Natural killer cell (primary cell): ENCODE results near the gene C2CD3. TPM values are rescaled to one million over a fixed set of nuclear protein-coding genes. Genes with fewer than 3 reads are reported as not detected.
A peak's percentile ranks its signal among the peaks of the same experiment; 100 is the strongest.

Experiments used
- ATAC-seq, 3 donors: fragments of 150-1000 bp in 2 of 3; fragments of 200-7000 bp in 1 of 3; cut with Tn5 transposase; 1 replicate in 1 of 3; 2 replicates in 2 of 3; pipeline ENCODE4 v1.10.0; 2021; ENCODE audit warnings: mild to moderate bottlenecking in 2 of 3, moderate library complexity in 2 of 3
- DNase-seq, 2 donors: peaks; one replicate each; pipeline versions ENCODE4 v3.0.0 to v3.0.0-alpha.2; 2013 to 2021; ENCODE audit warnings: mixed read lengths in 1 of 2
- H3K27ac ChIP-seq: one replicate; pipeline ENCODE4 v1.5.1; 2013; ENCODE audit warnings: mild to moderate bottlenecking, low read length
- H3K27me3 ChIP-seq: one replicate; pipeline ENCODE4 v1.6.1; 2013; ENCODE audit warnings: low read length; ENCODE audit not compliant: control insufficient read depth, insufficient read depth
- H3K36me3 ChIP-seq: one replicate; pipeline ENCODE4 v1.6.1; 2013; ENCODE audit warnings: low read length; ENCODE audit not compliant: control insufficient read depth, insufficient read depth
- H3K4me1 ChIP-seq: one replicate; pipeline ENCODE4 v1.6.1; 2013; ENCODE audit warnings: low read length; ENCODE audit not compliant: control insufficient read depth, insufficient read depth
- H3K4me3 ChIP-seq: one replicate; pipeline ENCODE4 v1.5.1; 2013; ENCODE audit warnings: low read length
- H3K9me3 ChIP-seq: one replicate; pipeline ENCODE4 v1.6.1; 2013; ENCODE audit warnings: low read length; ENCODE audit not compliant: control insufficient read depth, insufficient read depth
- H3K27ac Mint-ChIP-seq, 2 donors: one replicate each; pipeline ENCODE4 v1.8.0; 2022; ENCODE audit warnings: mild to moderate bottlenecking in 2 of 2, mixed read lengths in 2 of 2, moderate library complexity in 1 of 2
- H3K27me3 Mint-ChIP-seq, 2 donors: one replicate each; pipeline ENCODE4 v1.8.0; 2022; ENCODE audit warnings: low read depth in 2 of 2, mixed read lengths in 2 of 2
- H3K36me3 Mint-ChIP-seq: one replicate; pipeline ENCODE4 v1.8.0; 2022; ENCODE audit warnings: mixed read lengths
- H3K4me1 Mint-ChIP-seq, 2 donors: one replicate each; pipeline ENCODE4 v1.8.0; 2022; ENCODE audit warnings: mixed read lengths in 2 of 2
- H3K4me3 Mint-ChIP-seq: one replicate; pipeline ENCODE4 v1.8.0; 2022; ENCODE audit warnings: mild to moderate bottlenecking, moderate library complexity, mixed read lengths
- H3K9me3 Mint-ChIP-seq, 2 donors: one replicate each; pipeline ENCODE4 v1.8.0; 2022; ENCODE audit warnings: mixed read lengths in 2 of 2
- WGBS: methylation state at CpG from one replicate; pipeline ENCODE4 v1.1.7; 2013; ENCODE audit warnings: missing lambda C conversion rate; ENCODE audit not compliant: insufficient coverage; 5-methylcytosine and 5-hydroxymethylcytosine counted together
- intact Hi-C: fragments of 100-400 bp; cut with micrococcal nuclease; formaldehyde crosslinking; loops from one replicate; pipeline ENCODE4 v1.14.2; 2022
- total RNA-seq, 4 donors: library from RNA; stranded (reverse); fragments of 120-200 nt in 1 of 4; gene quantifications; one replicate each; pipeline versions ENCODE4 v1.2.3 to v1.2.4, GENCODE V29; 2013 to 2022
- TF ChIP-seq, protein P1 (sequence below): fragments of 200-600 bp; IDR thresholded peaks from one replicate; pipeline ENCODE4 v1.8.0; 2022; ENCODE audit warnings: antibody characterized with exemption

C2CD3 gene
- total RNA-seq, 3 donors from 2014 or later (not counting 1 experiment from before 2014, with no cell fraction given): 55.0 to 67.6 (median 58.1) TPM

DNA sequence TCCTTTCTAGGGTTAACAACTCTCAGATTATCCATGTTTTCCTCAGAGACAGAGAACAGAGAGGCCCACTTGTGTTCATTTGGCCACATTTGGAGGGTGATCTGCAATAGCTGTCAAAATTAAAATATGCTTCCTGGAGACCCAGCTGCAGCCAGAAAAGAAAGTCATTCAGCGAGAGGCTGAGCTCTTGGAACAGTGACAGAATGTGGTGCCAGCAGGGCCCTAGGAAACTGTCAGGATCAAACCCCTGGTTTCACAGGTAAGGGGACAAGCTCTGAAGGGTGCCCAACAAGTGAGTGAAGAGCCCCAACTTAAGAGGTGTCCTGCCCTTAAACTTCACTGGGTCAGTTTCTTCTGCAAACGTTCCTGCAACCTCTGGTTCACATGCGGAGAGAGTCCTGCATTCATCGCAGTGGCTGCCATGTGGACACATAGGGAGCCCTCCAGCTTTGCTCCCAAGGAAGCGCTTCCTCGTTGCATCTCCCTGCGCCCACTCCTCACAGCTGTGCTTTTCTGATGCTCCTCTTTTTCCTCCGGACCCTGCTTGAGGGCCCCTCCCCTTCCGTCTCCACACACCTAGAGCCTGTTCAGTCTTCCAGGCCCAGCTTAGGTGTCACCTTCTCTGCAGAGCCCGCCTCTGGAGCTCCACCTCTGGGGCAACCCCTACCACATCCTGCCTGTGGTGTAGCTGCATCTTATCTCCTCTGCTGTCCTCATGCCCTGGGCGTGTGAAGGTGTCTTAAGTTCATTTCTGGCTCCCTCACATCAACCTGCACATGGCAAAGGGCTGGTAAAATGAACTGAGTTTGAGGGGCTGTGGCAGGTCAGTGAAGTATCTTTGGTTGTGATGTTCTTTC lies 165.8 kb downstream of the C2CD3 start:
- WGBS: 27% methylated on average over 10 of the region's 11 CpGs
- intact Hi-C loops: loop anchor here (1.0 to 2.0 kb wide), 3 partner anchors 10 to 40 kb away; no protein-coding TSS in a partner anchor

DNA sequence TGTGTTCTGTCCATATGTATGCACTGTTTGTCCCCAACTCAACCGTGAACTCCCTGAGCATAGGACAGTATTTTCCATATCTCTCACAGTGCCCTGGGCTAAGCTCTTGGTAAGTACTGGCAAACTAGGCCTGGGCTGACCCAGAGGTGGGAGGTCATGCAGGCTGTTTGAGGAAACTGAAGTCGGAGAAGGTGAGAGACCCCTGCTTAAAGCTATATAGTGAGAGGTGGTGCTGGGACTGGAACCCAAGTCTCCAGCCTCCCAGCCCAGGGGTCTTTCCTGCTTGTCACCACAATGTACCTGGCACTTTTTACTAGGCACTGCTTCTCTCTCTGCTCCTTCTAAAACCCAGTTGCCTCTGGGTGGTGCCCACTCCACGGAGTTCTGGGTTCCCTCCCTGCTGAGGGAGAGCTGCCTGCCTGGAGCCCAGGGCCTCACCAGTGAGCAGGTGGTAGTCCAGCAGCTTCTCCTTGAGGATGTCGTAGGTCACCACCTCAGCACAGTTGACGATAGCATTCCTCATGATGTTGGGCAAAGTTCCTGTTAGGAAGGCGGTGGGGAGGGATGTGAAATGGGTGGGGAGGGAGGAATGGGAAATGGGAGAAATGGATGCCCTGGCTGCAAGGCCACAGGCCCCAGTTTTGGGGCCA lies 166.6 kb downstream of the C2CD3 start:
- H3K27me3 ChIP-seq: no peaks in the 10 kb centered on the region
- Mint-ChIP-seq H3K27me3 (no peaks in the 10 kb centered on the region), H3K36me3 (no peaks in the 10 kb centered on the region), H3K9me3 (no peaks in the 10 kb centered on the region), H3K27ac (peak overlapping the region; percentile 91 to 93), H3K4me3 (no peak overlapping the region), H3K4me1 (peaks cover 75 to 84% of the 10 kb centered on the region in 2 donors)
- 87% methylated on average over 6 of the region's 6 CpGs for WGBS
- intact Hi-C loops: loop anchor here (2.0 kb wide), 1 partner anchor 39 kb away; no protein-coding TSS in a partner anchor
- no peak overlapping the region for H3K4me3 ChIP-seq
- H3K36me3 ChIP-seq: peaks cover 8% of the 10 kb centered on the region
- peaks cover 75% of the 10 kb centered on the region for H3K4me1 ChIP-seq
- ATAC-seq (no peak), DNase-seq (peak in 1 of 2 donors; percentile 5)
- TF ChIP-seq, protein P1, sequence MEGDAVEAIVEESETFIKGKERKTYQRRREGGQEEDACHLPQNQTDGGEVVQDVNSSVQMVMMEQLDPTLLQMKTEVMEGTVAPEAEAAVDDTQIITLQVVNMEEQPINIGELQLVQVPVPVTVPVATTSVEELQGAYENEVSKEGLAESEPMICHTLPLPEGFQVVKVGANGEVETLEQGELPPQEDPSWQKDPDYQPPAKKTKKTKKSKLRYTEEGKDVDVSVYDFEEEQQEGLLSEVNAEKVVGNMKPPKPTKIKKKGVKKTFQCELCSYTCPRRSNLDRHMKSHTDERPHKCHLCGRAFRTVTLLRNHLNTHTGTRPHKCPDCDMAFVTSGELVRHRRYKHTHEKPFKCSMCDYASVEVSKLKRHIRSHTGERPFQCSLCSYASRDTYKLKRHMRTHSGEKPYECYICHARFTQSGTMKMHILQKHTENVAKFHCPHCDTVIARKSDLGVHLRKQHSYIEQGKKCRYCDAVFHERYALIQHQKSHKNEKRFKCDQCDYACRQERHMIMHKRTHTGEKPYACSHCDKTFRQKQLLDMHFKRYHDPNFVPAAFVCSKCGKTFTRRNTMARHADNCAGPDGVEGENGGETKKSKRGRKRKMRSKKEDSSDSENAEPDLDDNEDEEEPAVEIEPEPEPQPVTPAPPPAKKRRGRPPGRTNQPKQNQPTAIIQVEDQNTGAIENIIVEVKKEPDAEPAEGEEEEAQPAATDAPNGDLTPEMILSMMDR: no peak
- H3K9me3 ChIP-seq: no peaks in the 10 kb centered on the region
- peak overlapping the region; percentile 76 for H3K27ac ChIP-seq

More for the DNA sequence above, 165.8 kb downstream of the C2CD3 start:
- Mint-ChIP-seq H3K27me3 (no peaks in the 10 kb centered on the region), H3K4me3 (peak overlapping the region; percentile 86), H3K36me3 (no peaks in the 10 kb centered on the region), H3K27ac (peak overlapping the region; percentile 91 to 93), H3K4me1 (peaks cover 72 to 81% of the 10 kb centered on the region in 2 donors), H3K9me3 (no peaks in the 10 kb centered on the region)
- ATAC-seq: peak; percentile 93 to 97 (median 93)
- Histone ChIP-seq H3K4me1 (peaks cover 77% of the 10 kb centered on the region), H3K9me3 (no peaks in the 10 kb centered on the region), H3K27ac (peak overlapping the region; percentile 76), H3K36me3 (peaks cover 8% of the 10 kb centered on the region), H3K27me3 (no peaks in the 10 kb centered on the region), H3K4me3 (no peak overlapping the region)
- TF ChIP-seq, protein P1: no peak
- DNase-seq: peak; percentile 70 to 95

DNA sequence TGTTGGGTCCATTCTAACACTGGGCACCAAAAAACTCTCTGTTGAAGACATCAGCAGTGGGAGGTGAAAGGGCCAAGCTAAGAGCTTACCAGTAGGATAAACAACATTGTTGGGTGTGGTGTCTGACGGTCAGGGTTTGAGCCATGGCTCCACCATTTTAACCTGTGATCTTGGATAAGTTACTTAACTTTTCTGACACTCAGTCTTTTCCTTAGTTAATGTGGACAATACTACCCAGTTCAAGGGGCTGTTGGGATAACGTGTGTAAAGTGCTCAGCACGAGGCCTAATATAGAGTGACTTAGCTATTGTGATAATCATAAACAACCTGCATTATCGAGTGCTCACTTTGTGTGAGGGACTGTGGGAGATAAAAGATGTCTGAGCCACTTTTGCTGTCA lies 168.0 kb downstream of the C2CD3 start:
- H3K27me3 Mint-ChIP-seq: no peaks in the 10 kb centered on the region
- intact Hi-C loops: no loop called here
- H3K4me3 ChIP-seq: no peak overlapping the region
- peaks cover 65% of the 10 kb centered on the region for H3K4me1 ChIP-seq
- peak overlapping the region; percentile 91 to 93 for H3K27ac Mint-ChIP-seq
- H3K36me3 Mint-ChIP-seq: no peaks in the 10 kb centered on the region
- H3K4me3 Mint-ChIP-seq: peak overlapping the region; percentile 43
- no peaks in the 10 kb centered on the region for H3K9me3 Mint-ChIP-seq
- TF ChIP-seq, protein P1: no peak
- DNase-seq: no peak
- 96% methylated on average over 4 of the region's 4 CpGs for WGBS
- H3K27me3 ChIP-seq: no peaks in the 10 kb centered on the region
- peak overlapping the region; percentile 9 for H3K27ac ChIP-seq
- H3K36me3 ChIP-seq: peaks cover 8% of the 10 kb centered on the region
- H3K9me3 ChIP-seq: no peaks in the 10 kb centered on the region
- ATAC-seq: no peak
- H3K4me1 Mint-ChIP-seq: peaks cover 68 to 79% of the 10 kb centered on the region in 2 donors
